GM12873 (cell line): Measurements from ENCODE around the gene SLC6A12.

Source experiments
- CTCF ChIP-seq: IDR thresholded peaks from 2 replicates; pipeline ENCODE4 v1.5.1; 2012; ENCODE audit warnings: low read depth, mild to moderate bottlenecking, moderate library complexity, low read length, control low read depth; ENCODE audit not compliant: insufficient read depth; ENCODE audit errors: missing control alignments

Gene SLC6A12

GRCh38 chr12:234019-234418, 20.1 kb upstream of the SLC6A12 start:
- TF ChIP-seq CTCF = no peak

- no peak for TF ChIP-seq CTCF
Measured at GRCh38 chr12:233615-233968, 19.6 kb upstream of the SLC6A12 start.

DNA sequence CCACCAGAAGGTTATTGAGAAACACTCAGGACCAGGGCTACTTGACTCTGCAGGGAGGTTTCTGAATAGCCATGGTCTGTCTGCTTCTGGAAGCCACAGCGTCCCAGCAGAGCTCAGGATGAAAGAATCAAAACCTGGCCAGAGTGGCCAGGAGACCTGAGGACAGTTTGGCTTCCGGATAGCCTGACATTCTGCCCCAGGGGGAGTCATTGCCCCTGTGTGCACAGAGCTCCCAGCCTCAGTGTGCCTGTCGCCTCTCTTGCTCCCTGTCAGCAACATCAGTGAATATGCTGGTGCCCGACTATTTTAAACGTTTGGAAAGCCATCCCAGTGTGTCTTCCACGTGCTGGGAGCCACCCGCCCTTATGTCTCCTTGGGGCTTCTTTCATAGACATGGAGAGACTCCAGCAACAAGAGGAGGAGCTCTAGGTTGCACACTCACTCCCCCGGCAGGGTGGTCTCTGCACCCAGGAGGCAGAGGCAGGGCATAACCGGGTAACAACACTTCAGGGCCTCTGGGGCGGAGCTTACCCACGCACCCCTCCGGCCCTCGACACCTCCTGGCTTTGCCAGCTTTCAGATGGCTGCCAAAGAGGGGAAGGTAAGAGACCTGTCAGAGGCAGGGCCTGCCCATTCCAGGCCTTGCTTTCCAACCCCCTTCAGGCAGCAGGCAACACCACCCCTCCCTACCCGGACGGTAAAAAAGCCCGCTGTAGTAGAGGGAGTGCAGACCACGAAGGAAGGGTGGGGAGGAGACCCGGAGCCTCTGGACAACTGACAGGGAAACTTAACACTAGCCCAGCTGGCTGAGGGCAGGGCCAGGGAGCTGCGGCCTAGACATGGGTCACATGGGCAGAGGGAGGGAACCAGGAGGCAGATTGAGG, 19.0 kb upstream of the SLC6A12 start:
- no peak for TF ChIP-seq CTCF

GRCh38 chr12:230925-231671, 17.1 kb upstream of the SLC6A12 start:
- no peak for TF ChIP-seq CTCF

GRCh38 chr12:229441-230191, 15.7 kb upstream of the SLC6A12 start:
- no peak for TF ChIP-seq CTCF

DNA sequence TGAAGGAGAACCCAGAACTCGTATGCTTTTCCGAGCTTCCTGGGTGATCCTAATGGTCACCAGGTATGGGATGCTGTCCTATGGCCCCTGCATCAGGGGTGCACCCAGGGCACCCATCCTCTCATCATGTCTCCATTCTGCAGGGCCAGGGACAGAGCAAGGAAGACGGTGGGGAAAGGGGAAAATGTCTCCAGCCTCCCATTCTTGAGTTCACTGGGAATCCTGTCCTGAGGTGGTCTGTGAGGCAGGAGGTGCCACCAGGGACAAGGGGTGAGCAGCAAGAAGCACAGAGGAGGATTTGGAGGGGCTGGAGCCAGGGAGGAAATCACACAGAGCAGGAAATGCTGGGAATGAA, 14.9 kb upstream of the SLC6A12 start:
- TF ChIP-seq CTCF = no peak

DNA sequence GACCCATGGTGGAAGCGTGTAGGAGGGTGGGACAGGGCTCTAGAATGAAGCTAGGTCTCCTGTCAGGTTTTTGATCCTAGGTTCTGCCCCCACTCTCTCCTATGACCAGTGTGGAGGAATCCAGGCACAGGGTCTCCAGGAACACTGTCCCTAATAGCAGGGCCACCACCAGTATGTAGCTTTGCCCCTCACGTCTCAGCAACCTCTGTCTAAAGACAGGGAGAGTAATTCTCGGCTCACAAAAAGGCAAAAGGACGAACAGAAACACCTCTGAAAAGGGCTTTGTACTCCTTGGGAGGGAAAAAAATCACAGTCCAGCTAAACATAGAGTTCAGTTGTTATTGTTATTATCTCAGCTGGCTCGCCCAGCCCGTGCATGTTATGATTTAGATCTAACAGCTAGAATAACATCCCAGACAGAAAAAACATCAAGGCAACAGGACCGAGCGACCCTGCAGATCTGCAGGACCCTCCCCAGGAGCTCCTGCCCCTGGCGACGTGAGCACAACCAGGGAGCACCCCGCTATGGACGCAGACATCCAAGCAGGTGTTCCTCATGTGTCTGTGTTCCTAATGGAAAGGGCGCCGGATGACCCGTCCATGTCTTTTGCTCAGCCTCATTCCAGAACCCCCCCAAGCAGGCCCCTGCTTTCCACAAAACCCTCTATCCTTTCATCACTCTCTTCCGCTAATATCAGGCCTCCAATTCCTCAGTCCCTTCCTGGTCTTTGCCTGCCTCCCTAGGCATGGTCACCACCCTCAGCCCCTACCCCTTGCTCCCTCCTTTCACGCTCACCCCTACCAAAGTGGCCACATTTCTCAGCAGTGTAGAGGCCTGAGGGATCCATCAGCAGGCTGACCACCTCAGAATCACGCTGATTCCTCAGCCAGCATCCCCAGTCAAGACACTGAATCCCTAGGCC, 14.2 kb upstream of the SLC6A12 start:
- TF ChIP-seq CTCF = no peak
